K562 (cell line): Measurements from ENCODE around the gene CRABP1. TPM values are rescaled to one million over a fixed set of nuclear protein-coding genes. Genes with fewer than 3 reads are reported as not detected.

Experiments used
- ATAC-seq: fragments of 200-7000 bp; cut with Tn5 transposase; 3 replicates; pipeline ENCODE4 v1.9.1; 2020; ENCODE audit warnings: moderate library complexity
- BruUV-seq: library from RNA; stranded (reverse); fragments of 400-500 nt; replicated peaks from 2 replicates; lab custom pipeline; 2021; lab: Mats Ljungman, UMichigan
- CTCF ChIA-PET: fragments of 300-600 bp; formaldehyde crosslinking; extraction: SDS; loops from one replicate; lab custom pipeline; 2021; ENCODE audit warnings: low intra/inter-chr PET ratio; lab: Yijun Ruan, JAX
- POLR2A ChIA-PET: fragments of 300-600, 350-650 bp; sonication (Branson Sonifier 250); formaldehyde crosslinking; extraction: SDS; loops from one replicate; lab custom pipeline; 2021; ENCODE audit warnings: antibody characterized with exemption, inconsistent platforms; lab: Yijun Ruan, JAX
- DNase-seq, 4 experiments: peaks; one replicate each; pipeline versions ENCODE4 v3.0.0 to v3.0.0-alpha.2; 2011 to 2018; ENCODE audit warnings: low spot score in 3 of 4, mixed read lengths in 3 of 4; ENCODE audit errors: extremely low read depth in 1 of 4
- FAIRE-seq: peaks from 2 replicates; lab custom pipeline; 2011; peaks lifted over from hg19 to GRCh38; lab: Jason Lieb, UNC
- H2AFZ ChIP-seq: 2 replicates; pipeline ENCODE4 v1.6.0; 2011; ENCODE audit warnings: low read depth, low read length, control low read depth, inconsistent platforms
- H3K27ac ChIP-seq: fragments of 200-600 bp; 3 replicates; pipeline ENCODE4 v1.8.0; 2011; ENCODE audit warnings: low read depth, mild to moderate bottlenecking, control low read depth, inconsistent platforms, low read length, moderate library complexity, mixed read lengths; ENCODE audit errors: extremely low read depth
- H3K27me3 ChIP-seq, 2 experiments: fragments of 300-600 bp in 1 of 2; 2 replicates in 1 of 2; 3 replicates in 1 of 2; pipeline versions ENCODE4 v1.6.0 to v1.8.0; 2011; ENCODE audit warnings: inconsistent platforms in 2 of 2, low read length in 2 of 2, mild to moderate bottlenecking in 1 of 2, mixed read lengths in 1 of 2, moderate library complexity in 1 of 2; ENCODE audit not compliant: control insufficient read depth in 2 of 2, insufficient read depth in 2 of 2
- H3K36me3 ChIP-seq: fragments of 300-600 bp; 3 replicates; pipeline ENCODE4 v1.8.0; 2011; ENCODE audit warnings: mild to moderate bottlenecking, low read length, inconsistent platforms; ENCODE audit not compliant: control insufficient read depth, insufficient read depth
- H3K4me1 ChIP-seq, 2 experiments: fragments of 200-600 bp in 1 of 2; replicated peaks in 1 of 2; 2 replicates in 1 of 2; 3 replicates in 1 of 2; pipeline versions ENCODE4 v1.5.1 to v1.8.0; 2011; ENCODE audit warnings: inconsistent platforms in 2 of 2, low read length in 2 of 2, mild to moderate bottlenecking in 1 of 2, mixed read lengths in 1 of 2, moderate library complexity in 1 of 2; ENCODE audit not compliant: control insufficient read depth in 2 of 2, insufficient read depth in 2 of 2
- H3K4me2 ChIP-seq: 2 replicates; pipeline ENCODE4 v1.6.1; 2011; ENCODE audit warnings: low read length, control low read depth, inconsistent platforms, mixed read lengths; ENCODE audit not compliant: insufficient read depth
- H3K4me3 ChIP-seq: fragments of 200-600 bp; sonication (generic), shearing (Covaris generic); 2 replicates; pipeline ENCODE4 v1.5.1; 2016; ENCODE audit warnings: control low read depth, inconsistent platforms
- H3K79me2 ChIP-seq: fragments of 200-600 bp; 3 replicates; pipeline ENCODE4 v1.8.0; 2011; ENCODE audit warnings: low read length, inconsistent platforms; ENCODE audit not compliant: control insufficient read depth, insufficient read depth
- H3K9ac ChIP-seq, 2 experiments: 2 replicates each; pipeline versions ENCODE4 v1.6.0 to v1.6.1; 2011; ENCODE audit warnings: low read depth in 2 of 2, low read length in 2 of 2, control low read depth in 1 of 2, inconsistent platforms in 1 of 2, mild to moderate bottlenecking in 1 of 2, mixed read lengths in 1 of 2; ENCODE audit not compliant: insufficient read depth in 1 of 2
- H3K9me1 ChIP-seq: one replicate; pipeline ENCODE4 v1.6.0; 2011; ENCODE audit warnings: inconsistent platforms, mild to moderate bottlenecking, low read length, moderate library complexity; ENCODE audit not compliant: control insufficient read depth, insufficient read depth
- H3K9me3 ChIP-seq: replicated peaks from 2 replicates; pipeline ENCODE4 v1.5.1; 2011; ENCODE audit warnings: low read depth, low read length, inconsistent platforms; ENCODE audit not compliant: control insufficient read depth, insufficient read depth
- H4K20me1 ChIP-seq: replicated peaks from 2 replicates; pipeline ENCODE4 v1.6.1; 2011; ENCODE audit warnings: low read length, inconsistent platforms, mixed read lengths; ENCODE audit not compliant: control insufficient read depth, insufficient read depth
- CBX1 ChIP-seq: sonication (generic); IDR thresholded peaks from 2 replicates; pipeline ENCODE4 v1.6.1; 2016; ENCODE audit warnings: antibody characterized with exemption, low read depth, mild to moderate bottlenecking
- CC2D1A ChIP-seq: fragments of 450-650 bp; IDR thresholded peaks from 2 replicates; pipeline ENCODE4 v1.6.1; 2017; ENCODE audit warnings: mild to moderate bottlenecking
- CHCHD3 ChIP-seq: fragments of 250-450 bp; sonication (Bioruptor Pico); IDR thresholded peaks from 2 replicates; pipeline ENCODE4 v2.1.2; 2022; ENCODE audit warnings: mild to moderate bottlenecking
- CREM ChIP-seq: IDR thresholded peaks from 2 replicates; pipeline ENCODE4 v1.6.1; 2014; ENCODE audit warnings: antibody characterized with exemption, low read depth
- ELK1 ChIP-seq: sonication (generic); formaldehyde crosslinking; IDR thresholded peaks from 2 replicates; pipeline ENCODE4 v1.8.1; 2022; ENCODE audit warnings: missing genetic modification reagents
- GATAD2B ChIP-seq: fragments of 450-650 bp; IDR thresholded peaks from 2 replicates; pipeline ENCODE4 v1.6.1; 2017; ENCODE audit warnings: mild to moderate bottlenecking, borderline replicate concordance
- HNRNPL ChIP-seq: fragments of 200-400 bp; formaldehyde crosslinking; IDR thresholded peaks from 2 replicates; pipeline ENCODE4 v1.6.1; 2017; ENCODE audit warnings: low read depth, mild to moderate bottlenecking, low read length
- KAT7 ChIP-seq: sonication (generic); formaldehyde crosslinking; IDR thresholded peaks from 2 replicates; pipeline ENCODE4 v1.8.0; 2022; ENCODE audit warnings: missing genetic modification reagents, mild to moderate bottlenecking, borderline replicate concordance
- MTA2 ChIP-seq: fragments of 450-650 bp; IDR thresholded peaks from 2 replicates; pipeline ENCODE4 v1.6.1; 2016; ENCODE audit warnings: low read depth
- MYBL2 ChIP-seq, 2 experiments: fragments of 450-650 bp in 1 of 2; sonication (generic) in 1 of 2; formaldehyde crosslinking in 1 of 2; IDR thresholded peaks; 2 replicates each; pipeline versions ENCODE4 v1.6.1 to v1.8.1; 2017 to 2022; ENCODE audit warnings: borderline replicate concordance in 1 of 2, inconsistent platforms in 1 of 2, low read depth in 1 of 2, mild to moderate bottlenecking in 1 of 2, missing genetic modification reagents in 1 of 2, moderate library complexity in 1 of 2
- NBN ChIP-seq: fragments of 450-650 bp; IDR thresholded peaks from 2 replicates; pipeline ENCODE4 v1.6.1; 2016; ENCODE audit warnings: low read depth, mild to moderate bottlenecking
- POLR2AphosphoS2 ChIP-seq: IDR thresholded peaks from 2 replicates; pipeline ENCODE4 v1.6.1; 2012; ENCODE audit warnings: low read length, improper control_type of control experiment
- STAT6 ChIP-seq: sonication (generic); formaldehyde crosslinking; IDR thresholded peaks from 2 replicates; pipeline ENCODE4 v1.8.1; 2023; ENCODE audit warnings: mild to moderate bottlenecking, missing genetic modification reagents
- TEAD2 ChIP-seq: fragments of 450-650 bp; IDR thresholded peaks from 2 replicates; pipeline ENCODE4 v1.6.1; 2016; ENCODE audit warnings: missing genetic modification characterization, control low read depth, missing compliant biosample characterization
- YBX1 ChIP-seq: fragments of 450-650 bp; IDR thresholded peaks from 2 replicates; pipeline ENCODE4 v1.7.1; 2016; ENCODE audit warnings: mild to moderate bottlenecking
- WGBS: fragments of 100-300 bp; shearing (Covaris generic); methylation state at CpG from one replicate; pipeline ENCODE4 v1.1.6; 2016; ENCODE audit warnings: low coverage, mixed read lengths; ENCODE audit not compliant: insufficient coverage; ENCODE audit errors: missing lambda C conversion rate; 5-methylcytosine and 5-hydroxymethylcytosine counted together
- in situ Hi-C: fragments of 300-500 bp; cut with MboI; formaldehyde crosslinking; loops from 4 replicates; pipeline ENCODE4 v1.15.0; 2018; ENCODE audit warnings: inconsistent platforms, mixed read lengths
- intact Hi-C: fragments of 100-400 bp; cut with micrococcal nuclease; formaldehyde crosslinking; loops from 2 replicates; pipeline ENCODE4 v1.14.2; 2022
- polyA plus RNA-seq, 8 experiments: library from polyadenylated mRNA; depleted of rRNA in 4 of 8; stranded (reverse) in 5 of 8; unstranded in 3 of 8; fragments of >200 nt; fragmentation: Nextera tagmentation in 2 of 8; fragmentation: Illumina TruSeq in 1 of 8; extraction: Ambion mirVana in 2 of 8; extraction: Trizol in 1 of 8; gene quantifications; 2 replicates each; pipeline versions ENCODE4 v1.2.1 to v1.2.3, GENCODE V29; 2011 to 2014; ENCODE audit warnings: inconsistent platforms in 1 of 8, missing spikeins in 1 of 8
- total RNA-seq, 7 experiments: library from RNA; depleted of rRNA in 6 of 7; stranded (reverse); fragments of >200 nt in 6 of 7; fragmentation: Illumina TruSeq in 2 of 7; extraction: Trizol in 2 of 7; gene quantifications; 2 replicates each; pipeline versions ENCODE4 v1.2.1 to v1.2.3, GENCODE V29; 2011 to 2021; ENCODE audit warnings: low replicate concordance in 1 of 7

CRABP1 gene
- total and polyA plus RNA-seq, 9 of the 15 experiments (the other 6 are each of a cell fraction or from before 2014, with no cell fraction given), result 0.60 TPM; not detected in 8

GRCh38 chr15:78351539-78351938 lies 11.4 kb downstream of the CRABP1 start:
- Histone ChIP-seq H3K9me3 (no peaks in the 10 kb centered on the region; the same call in 1 of the 2 replicates), H2AFZ (peak overlapping the region; percentile 18; the same call in 1 of the 2 replicates), H3K79me2 (no peaks in the 10 kb centered on the region), H3K4me3 (no peak overlapping the region), H3K27me3 (peaks cover 18 to 26% of the 10 kb centered on the region in 2 experiments; a peak in 4 of 5 replicates), H3K9me1 (no peaks in the 10 kb centered on the region), H3K36me3 (no peaks in the 10 kb centered on the region), H4K20me1 (no peaks in the 10 kb centered on the region), H3K4me2 (no peak overlapping the region), H3K27ac (no peak overlapping the region), H3K9ac (no peak overlapping the region), H3K4me1 (no peaks in the 10 kb centered on the region)
- POLR2A ChIA-PET, result no interaction called here
- intact Hi-C loops (no loop called here), in situ Hi-C loops (no loop called here)
- CTCF ChIA-PET, result no interaction called here
- ATAC-seq (no peak), FAIRE-seq (no peak), DNase-seq (no peak)
- 14% methylated on average over 3 of the region's 3 CpGs for WGBS
- no TSS peak for BruUV-seq
- TF ChIP-seq YBX1 (no peak), STAT6 (CRISPR knock-in tag) (no peak), CC2D1A (no peak), GATAD2B (no peak), NBN (no peak), POLR2AphosphoS2 (no peak), KAT7 (no peak), HNRNPL (no peak), ELK1 (CRISPR knock-in tag) (no peak), MTA2 (no peak), CHCHD3 (no peak), CREM (no peak), MYBL2 (IDR thresholded peaks at IDR 0.05; ENCODE audit: low read depth) (no peak), MYBL2 (CRISPR knock-in tag; IDR thresholded peaks at IDR 0.05; ENCODE audit: borderline replicate concordance) (no peak), CBX1 (no peak), TEAD2 (tag) (no peak)
